Testis (tissue), 2 donors: Measurements from ENCODE around the gene ME1.

Source experiments
- POLR2A ChIP-seq: fragments of 450-650 bp; IDR thresholded peaks from one replicate; pipeline ENCODE4 v1.6.1; 2017; ENCODE audit warnings: antibody characterized with exemption, mild to moderate bottlenecking, moderate library complexity
- TF ChIP-seq, protein P1 (sequence below), 3 experiments: fragments of 450-650 bp in 2 of 3; fragments of 200-600 bp in 1 of 3; sonication (generic) in 1 of 3; IDR thresholded peaks; one replicate each; pipeline ENCODE4 v1.5.1; 2016 to 2019; ENCODE audit warnings: antibody characterized with exemption in 3 of 3, mild to moderate bottlenecking in 2 of 3, moderate library complexity in 1 of 3

DNA sequence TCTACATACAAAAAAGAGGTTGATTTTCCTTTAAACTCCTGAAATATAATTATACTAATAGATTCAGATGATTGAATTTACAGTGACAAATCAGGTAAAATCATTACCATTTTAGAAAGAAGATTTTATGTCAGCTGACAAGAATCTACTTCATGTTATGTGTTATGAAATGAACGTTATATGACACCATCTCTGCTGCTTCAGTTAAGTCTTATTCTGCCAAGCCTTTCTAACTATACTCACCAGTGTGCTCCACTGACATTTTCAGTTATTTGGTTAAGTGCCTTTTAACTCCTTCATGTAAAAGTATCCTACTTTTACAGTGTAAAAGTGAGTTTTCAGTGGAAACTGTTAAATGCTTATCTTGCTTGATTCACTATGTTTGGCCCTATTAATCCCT lies 157.3 kb downstream of the ME1 start:
- TF ChIP-seq, protein P1, sequence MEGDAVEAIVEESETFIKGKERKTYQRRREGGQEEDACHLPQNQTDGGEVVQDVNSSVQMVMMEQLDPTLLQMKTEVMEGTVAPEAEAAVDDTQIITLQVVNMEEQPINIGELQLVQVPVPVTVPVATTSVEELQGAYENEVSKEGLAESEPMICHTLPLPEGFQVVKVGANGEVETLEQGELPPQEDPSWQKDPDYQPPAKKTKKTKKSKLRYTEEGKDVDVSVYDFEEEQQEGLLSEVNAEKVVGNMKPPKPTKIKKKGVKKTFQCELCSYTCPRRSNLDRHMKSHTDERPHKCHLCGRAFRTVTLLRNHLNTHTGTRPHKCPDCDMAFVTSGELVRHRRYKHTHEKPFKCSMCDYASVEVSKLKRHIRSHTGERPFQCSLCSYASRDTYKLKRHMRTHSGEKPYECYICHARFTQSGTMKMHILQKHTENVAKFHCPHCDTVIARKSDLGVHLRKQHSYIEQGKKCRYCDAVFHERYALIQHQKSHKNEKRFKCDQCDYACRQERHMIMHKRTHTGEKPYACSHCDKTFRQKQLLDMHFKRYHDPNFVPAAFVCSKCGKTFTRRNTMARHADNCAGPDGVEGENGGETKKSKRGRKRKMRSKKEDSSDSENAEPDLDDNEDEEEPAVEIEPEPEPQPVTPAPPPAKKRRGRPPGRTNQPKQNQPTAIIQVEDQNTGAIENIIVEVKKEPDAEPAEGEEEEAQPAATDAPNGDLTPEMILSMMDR (IDR thresholded peaks at IDR 0.05), result no peak
- TF ChIP-seq POLR2A, result no peak
